ENCODE data around the gene TCF20.
A peak's percentile ranks its signal among the peaks of the same experiment; 100 is the strongest.

Gene TCF20

DNA sequence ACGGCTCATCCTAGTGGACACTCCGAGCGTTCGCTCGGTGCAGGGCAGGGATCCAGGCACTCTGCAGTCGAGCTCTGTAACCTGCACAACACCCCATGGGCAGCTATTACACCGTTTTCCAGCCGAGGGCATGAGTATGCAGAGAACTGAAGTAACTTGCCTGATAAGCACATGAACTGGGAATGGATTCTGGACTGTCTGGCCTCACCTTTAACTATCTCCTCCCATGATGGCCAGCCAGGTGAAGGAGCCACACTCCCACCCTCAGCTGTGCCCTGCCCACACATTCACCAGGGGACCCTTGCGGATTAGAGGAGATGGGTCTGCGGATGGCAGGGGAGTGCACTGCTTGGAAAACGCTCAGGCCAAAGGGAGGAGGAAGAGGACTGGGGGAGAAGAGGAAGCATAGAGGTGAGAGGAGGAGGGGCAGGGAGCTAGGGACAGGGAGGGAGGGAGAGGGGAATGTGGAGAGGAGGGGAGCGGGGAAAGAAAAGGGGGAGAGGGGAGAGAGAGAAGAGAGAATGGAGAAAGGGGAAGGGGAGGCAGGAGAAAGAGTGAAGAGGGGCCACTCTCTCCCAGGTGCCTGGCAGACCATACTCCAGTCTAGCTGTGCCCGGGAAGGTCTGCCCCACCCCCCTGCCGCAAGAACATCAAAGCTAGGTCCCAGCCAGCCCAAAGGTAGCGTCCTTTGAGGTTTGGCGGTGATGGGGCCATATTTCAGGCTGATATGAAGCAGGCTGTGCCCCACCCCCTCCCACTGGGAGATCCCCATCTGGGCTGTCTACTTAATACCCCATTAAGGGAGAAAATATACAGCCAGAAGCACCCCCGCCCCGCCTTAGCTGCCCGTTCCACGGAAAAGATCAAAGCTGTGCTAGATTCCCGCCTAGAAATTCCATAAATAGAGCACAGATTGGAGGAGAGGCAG lies 33.2 kb upstream of the TCF20 start:
- Histone ChIP-seq H3F3A (ENCODE audit: insufficient read depth, low read length) (no peaks in the 10 kb centered on the region), H3K9me3 (ENCODE audit: low read length) (no peaks in the 10 kb centered on the region), H3K4me3 (ENCODE audit: low read depth, low read length, poor library complexity, severe bottlenecking) (no peak overlapping the region), H3K4me2 (ENCODE audit: low read length) (no peak overlapping the region), H3K9ac (ENCODE audit: low read length) (no peak overlapping the region), H3K36me3 (ENCODE audit: insufficient read depth, low read length) (no peaks in the 10 kb centered on the region), H3K27me3 (ENCODE audit: insufficient read depth, low read length) (0 out of 2 replicates have a peak, but pooled peaks cover 13% of the 10 kb centered on the region), H3K9me2 (ENCODE audit: low read depth, low read length) (no peaks in the 10 kb centered on the region), H3K27ac (ENCODE audit: low read depth, low read length, poor library complexity, severe bottlenecking) (no peak overlapping the region), H3K79me2 (ENCODE audit: insufficient read depth, low read length) (no peaks in the 10 kb centered on the region), H3K4me1 (ENCODE audit: insufficient read depth, low read length, severe bottlenecking) (peaks cover 20% of the 10 kb centered on the region), H4K20me1 (ENCODE audit: insufficient read depth, low read length) (no peaks in the 10 kb centered on the region), H2AFZ (ENCODE audit: low read length) (no peak overlapping the region)
- TF ChIP-seq, protein P1, sequence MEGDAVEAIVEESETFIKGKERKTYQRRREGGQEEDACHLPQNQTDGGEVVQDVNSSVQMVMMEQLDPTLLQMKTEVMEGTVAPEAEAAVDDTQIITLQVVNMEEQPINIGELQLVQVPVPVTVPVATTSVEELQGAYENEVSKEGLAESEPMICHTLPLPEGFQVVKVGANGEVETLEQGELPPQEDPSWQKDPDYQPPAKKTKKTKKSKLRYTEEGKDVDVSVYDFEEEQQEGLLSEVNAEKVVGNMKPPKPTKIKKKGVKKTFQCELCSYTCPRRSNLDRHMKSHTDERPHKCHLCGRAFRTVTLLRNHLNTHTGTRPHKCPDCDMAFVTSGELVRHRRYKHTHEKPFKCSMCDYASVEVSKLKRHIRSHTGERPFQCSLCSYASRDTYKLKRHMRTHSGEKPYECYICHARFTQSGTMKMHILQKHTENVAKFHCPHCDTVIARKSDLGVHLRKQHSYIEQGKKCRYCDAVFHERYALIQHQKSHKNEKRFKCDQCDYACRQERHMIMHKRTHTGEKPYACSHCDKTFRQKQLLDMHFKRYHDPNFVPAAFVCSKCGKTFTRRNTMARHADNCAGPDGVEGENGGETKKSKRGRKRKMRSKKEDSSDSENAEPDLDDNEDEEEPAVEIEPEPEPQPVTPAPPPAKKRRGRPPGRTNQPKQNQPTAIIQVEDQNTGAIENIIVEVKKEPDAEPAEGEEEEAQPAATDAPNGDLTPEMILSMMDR (IDR thresholded peaks at IDR 0.05; ENCODE audit: low read length), result no peak
- no peak for TF ChIP-seq EZH2 (IDR thresholded peaks at IDR 0.05; ENCODE audit: borderline replicate concordance, low read length)

- Histone ChIP-seq H3K27ac (ENCODE audit: low read depth, low read length, poor library complexity, severe bottlenecking) (no peak overlapping the region), H2AFZ (ENCODE audit: low read length) (no peak overlapping the region), H3K9me2 (ENCODE audit: low read depth, low read length) (no peaks in the 10 kb centered on the region), H3K4me3 (ENCODE audit: low read depth, low read length, poor library complexity, severe bottlenecking) (no peak overlapping the region), H4K20me1 (ENCODE audit: insufficient read depth, low read length) (no peaks in the 10 kb centered on the region), H3K36me3 (ENCODE audit: insufficient read depth, low read length) (no peaks in the 10 kb centered on the region), H3F3A (ENCODE audit: insufficient read depth, low read length) (no peaks in the 10 kb centered on the region), H3K79me2 (ENCODE audit: insufficient read depth, low read length) (no peaks in the 10 kb centered on the region), H3K4me2 (ENCODE audit: low read length) (no peak overlapping the region), H3K9ac (ENCODE audit: low read length) (no peak overlapping the region), H3K4me1 (ENCODE audit: insufficient read depth, low read length, severe bottlenecking) (peaks cover 24% of the 10 kb centered on the region), H3K27me3 (ENCODE audit: insufficient read depth, low read length) (0 out of 2 replicates have a peak, but pooled peaks cover 13% of the 10 kb centered on the region), H3K9me3 (ENCODE audit: low read length) (no peaks in the 10 kb centered on the region)
- TF ChIP-seq, protein P1 (IDR thresholded peaks at IDR 0.05; ENCODE audit: low read length), result no peak
- no peak for TF ChIP-seq EZH2 (IDR thresholded peaks at IDR 0.05; ENCODE audit: borderline replicate concordance, low read length)
Measured at GRCh38 chr22:42301742-42302102, 31.3 kb upstream of the TCF20 start.

DNA sequence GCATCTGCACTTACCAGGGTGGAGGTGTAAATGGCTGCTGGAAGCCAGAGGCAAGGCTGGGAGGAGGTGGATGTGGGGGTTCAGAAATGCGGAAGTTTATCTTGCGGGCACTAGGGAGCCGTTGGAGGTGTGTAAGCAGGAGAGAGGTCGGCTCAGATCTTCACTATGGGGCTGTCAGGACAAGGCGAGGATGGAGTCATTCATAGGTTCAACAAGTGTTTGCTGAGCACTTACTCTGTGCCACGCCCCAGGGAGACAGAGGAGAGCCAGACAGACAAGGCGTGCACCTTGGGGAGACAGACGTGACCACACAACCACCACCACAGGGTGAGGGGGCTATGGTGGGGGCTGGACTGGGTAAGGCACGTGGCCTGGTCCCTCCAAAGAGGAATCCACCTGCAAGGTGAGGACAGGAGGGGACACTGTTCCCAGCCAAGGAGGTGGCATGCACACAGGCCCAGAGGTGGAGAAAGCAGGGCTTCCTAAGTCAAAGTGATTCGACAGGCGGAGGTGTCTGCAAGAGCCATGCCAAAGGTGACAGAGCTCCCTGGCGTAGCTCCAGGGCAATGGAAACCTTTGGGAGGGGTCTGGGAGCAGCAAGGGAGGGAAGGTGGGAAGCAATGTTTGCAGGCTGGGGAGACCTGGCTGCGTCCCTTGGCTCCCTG lies 30.8 kb upstream of the TCF20 start:
- peaks cover 25% of the 10 kb centered on the region for H3K4me1 ChIP-seq (ENCODE audit: insufficient read depth, low read length, severe bottlenecking)
- H3K27ac ChIP-seq (ENCODE audit: low read depth, low read length, poor library complexity, severe bottlenecking), result no peak overlapping the region
- no peaks in the 10 kb centered on the region for H3K9me3 ChIP-seq (ENCODE audit: low read length)
- H2AFZ ChIP-seq (ENCODE audit: low read length), result no peak overlapping the region
- no peaks in the 10 kb centered on the region for H3K36me3 ChIP-seq (ENCODE audit: insufficient read depth, low read length)
- no peaks in the 10 kb centered on the region for H4K20me1 ChIP-seq (ENCODE audit: insufficient read depth, low read length)
- 0 out of 2 replicates have a peak, but pooled peaks cover 13% of the 10 kb centered on the region for H3K27me3 ChIP-seq (ENCODE audit: insufficient read depth, low read length)
- no peaks in the 10 kb centered on the region for H3K9me2 ChIP-seq (ENCODE audit: low read depth, low read length)
- peak overlapping the region; percentile 56; the same call in 1 of the 2 replicates for H3K4me2 ChIP-seq (ENCODE audit: low read length)
- H3K79me2 ChIP-seq (ENCODE audit: insufficient read depth, low read length), result no peaks in the 10 kb centered on the region
- no peak overlapping the region for H3K9ac ChIP-seq (ENCODE audit: low read length)
- no peaks in the 10 kb centered on the region for H3F3A ChIP-seq (ENCODE audit: insufficient read depth, low read length)
- TF ChIP-seq EZH2 (IDR thresholded peaks at IDR 0.05; ENCODE audit: borderline replicate concordance, low read length), result no peak
- TF ChIP-seq, protein P1 (IDR thresholded peaks at IDR 0.05; ENCODE audit: low read length), result no peak
- H3K4me3 ChIP-seq (ENCODE audit: low read depth, low read length, poor library complexity, severe bottlenecking), result no peak overlapping the region
